ENCODE results near the gene RAI1.

The RAI1 gene

GRCh38 chr17:17762744-17763105 is 81.5 kb downstream of the RAI1 start:
- DNase-seq: no peak

GRCh38 chr17:17763136-17763535 is 81.9 kb downstream of the RAI1 start:
- DNase-seq: no peak

- no peak for DNase-seq
Measured at GRCh38 chr17:17763734-17764133, 82.5 kb downstream of the RAI1 start.

GRCh38 chr17:17765359-17766076 is 84.3 kb downstream of the RAI1 start:
- peak in 1 of 51 donors; percentile 31 for DNase-seq

GRCh38 chr17:17766077-17766743 is 85.0 kb downstream of the RAI1 start:
- DNase-seq: peak in 13 of 51 donors; percentile 25 to 71 (median 45)

GRCh38 chr17:17766744-17767120 is 85.5 kb downstream of the RAI1 start:
- DNase-seq: no peak

GRCh38 chr17:17767154-17767869 is 86.1 kb downstream of the RAI1 start:
- DNase-seq: no peak

- DNase-seq: no peak
Measured at GRCh38 chr17:17767887-17768418, 86.7 kb downstream of the RAI1 start.

GRCh38 chr17:17768424-17769088 is 87.3 kb downstream of the RAI1 start:
- peak in 1 of 51 donors; percentile 10 for DNase-seq

- no peak for DNase-seq
Measured at GRCh38 chr17:17769869-17770631, 88.8 kb downstream of the RAI1 start.

- no peak for DNase-seq
Measured at GRCh38 chr17:17770632-17771044, 89.4 kb downstream of the RAI1 start.

- no peak for DNase-seq
Measured at GRCh38 chr17:17771498-17772201, 90.4 kb downstream of the RAI1 start.

GRCh38 chr17:17772231-17772630 is 91.0 kb downstream of the RAI1 start:
- no peak for DNase-seq

- DNase-seq: peak in 18 of 51 donors; percentile 18 to 63 (median 39)
Measured at GRCh38 chr17:17774009-17774881, 93.0 kb downstream of the RAI1 start.

GRCh38 chr17:17776889-17777288 is 95.6 kb downstream of the RAI1 start:
- DNase-seq: no peak

GRCh38 chr17:17778308-17779014 is 97.2 kb downstream of the RAI1 start:
- peak in 27 of 51 donors; percentile 18 to 80 (median 57) for DNase-seq

GRCh38 chr17:17779015-17779611 is 97.9 kb downstream of the RAI1 start:
- DNase-seq: peak in 6 of 51 donors; percentile 16 to 47 (median 24)
